Activated T-cell treated with anti-CD3 and anti-CD28 coated beads, Interleukin-2, amount 50 U/mL, for 4 hours (primary cell): Measurements from ENCODE around the gene SAP30. TPM values are rescaled to one million over a fixed set of nuclear protein-coding genes. Genes with fewer than 3 reads are reported as not detected.

Experiments used
- ATAC-seq, 2 donors: fragments of 200-7000 bp; cut with Tn5 transposase; one replicate each; pipeline ENCODE4 v1.10.0; 2021
- DNase-seq: peaks from one replicate; pipeline ENCODE4 v3.0.0-alpha.2; 2020
- H3K27me3 Mint-ChIP-seq: one replicate; pipeline ENCODE4 v1.8.0; 2021; ENCODE audit warnings: low read depth, mixed read lengths
- H3K36me3 Mint-ChIP-seq: one replicate; pipeline ENCODE4 v1.8.0; 2022; ENCODE audit warnings: mixed read lengths; ENCODE audit not compliant: insufficient read depth
- H3K4me1 Mint-ChIP-seq: one replicate; pipeline ENCODE4 v1.8.0; 2021; ENCODE audit warnings: low read depth, mixed read lengths
- H3K4me3 Mint-ChIP-seq: one replicate; pipeline ENCODE4 v1.8.0; 2021; ENCODE audit warnings: mild to moderate bottlenecking, moderate library complexity, mixed read lengths
- H3K9me3 Mint-ChIP-seq: one replicate; pipeline ENCODE4 v1.8.0; 2021; ENCODE audit warnings: mixed read lengths
- total RNA-seq, 3 donors: library from RNA; stranded (reverse); gene quantifications; one replicate each; pipeline ENCODE4 v1.2.1, GENCODE V29; 2021

SAP30 gene
- total RNA-seq, 3 donors from 2014 or later, result 6.9 to 11.0 (median 10.7) TPM

DNA sequence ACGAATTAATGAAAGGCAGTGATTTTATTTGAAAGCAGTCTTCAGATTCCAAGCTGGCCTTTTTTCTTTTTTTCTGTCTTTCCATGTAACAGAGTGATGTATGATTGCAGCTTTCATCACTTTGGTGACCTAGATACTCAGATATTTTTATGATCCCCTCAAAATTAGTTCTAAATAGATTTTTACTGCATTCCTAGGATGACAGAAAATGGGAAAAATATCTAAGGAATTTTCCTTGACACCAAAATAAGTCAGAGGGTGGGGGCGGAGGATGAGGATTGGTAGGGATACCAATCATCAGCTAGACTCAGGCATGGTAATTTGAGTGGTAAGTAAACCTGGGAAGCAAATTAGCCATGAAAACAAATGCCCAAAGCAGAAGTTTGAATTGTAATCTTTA, 24.7 kb upstream of the SAP30 start:
- Mint-ChIP-seq H3K4me1 (no peaks in the 10 kb centered on the region), H3K36me3 (no peaks in the 10 kb centered on the region), H3K27me3 (no peaks in the 10 kb centered on the region), H3K9me3 (no peaks in the 10 kb centered on the region), H3K4me3 (no peak overlapping the region)
- ATAC-seq (no peak), DNase-seq (no peak)

DNA sequence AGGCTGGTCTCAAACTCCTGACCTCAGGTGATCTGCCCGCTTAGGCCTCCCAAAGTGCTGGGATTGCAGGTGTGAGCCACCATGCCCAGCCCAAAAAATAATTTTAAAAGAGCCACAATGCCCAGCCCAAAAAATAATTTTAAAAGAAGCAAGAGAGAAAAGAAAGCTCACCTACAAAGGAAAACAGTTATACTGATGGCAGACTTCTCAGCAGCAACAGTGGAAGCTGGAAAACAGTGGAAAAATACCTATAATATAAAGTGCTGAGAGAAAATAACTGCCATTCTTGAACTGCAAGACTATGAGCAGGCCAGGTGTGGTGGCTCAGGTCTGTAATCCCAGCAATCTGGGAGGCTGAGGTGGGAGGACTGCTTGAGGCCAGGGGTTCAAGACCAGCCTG, 23.3 kb upstream of the SAP30 start:
- H3K27me3 Mint-ChIP-seq, result no peaks in the 10 kb centered on the region
- H3K9me3 Mint-ChIP-seq, result no peaks in the 10 kb centered on the region
- no peaks in the 10 kb centered on the region for H3K4me1 Mint-ChIP-seq
- no peaks in the 10 kb centered on the region for H3K36me3 Mint-ChIP-seq
- H3K4me3 Mint-ChIP-seq, result no peak overlapping the region
- DNase-seq, result no peak
- ATAC-seq, result no peak

DNA sequence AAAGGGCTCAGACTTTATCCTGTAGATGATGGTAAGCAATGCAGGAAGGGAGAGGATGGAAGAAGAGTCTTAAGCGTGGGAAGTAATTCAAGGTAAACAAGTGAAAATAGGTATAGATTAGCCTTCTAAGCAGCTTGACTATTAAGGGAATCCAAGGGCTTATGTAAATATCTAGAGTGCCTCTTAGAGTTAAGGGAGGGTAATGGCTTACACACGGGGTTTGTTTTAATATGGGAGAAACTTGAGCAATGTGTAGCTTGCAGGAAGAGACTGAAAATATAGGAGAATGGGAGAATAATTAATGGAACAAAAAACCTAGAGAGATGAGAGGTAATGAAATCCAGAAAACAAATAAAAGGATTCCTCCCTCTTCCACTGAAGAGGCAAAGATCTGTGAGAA, 12.8 kb upstream of the SAP30 start:
- ATAC-seq (no peak), DNase-seq (no peak)
- Mint-ChIP-seq H3K9me3 (no peaks in the 10 kb centered on the region), H3K4me3 (no peak overlapping the region), H3K4me1 (no peaks in the 10 kb centered on the region), H3K36me3 (no peaks in the 10 kb centered on the region), H3K27me3 (peaks cover 6% of the 10 kb centered on the region)

DNA sequence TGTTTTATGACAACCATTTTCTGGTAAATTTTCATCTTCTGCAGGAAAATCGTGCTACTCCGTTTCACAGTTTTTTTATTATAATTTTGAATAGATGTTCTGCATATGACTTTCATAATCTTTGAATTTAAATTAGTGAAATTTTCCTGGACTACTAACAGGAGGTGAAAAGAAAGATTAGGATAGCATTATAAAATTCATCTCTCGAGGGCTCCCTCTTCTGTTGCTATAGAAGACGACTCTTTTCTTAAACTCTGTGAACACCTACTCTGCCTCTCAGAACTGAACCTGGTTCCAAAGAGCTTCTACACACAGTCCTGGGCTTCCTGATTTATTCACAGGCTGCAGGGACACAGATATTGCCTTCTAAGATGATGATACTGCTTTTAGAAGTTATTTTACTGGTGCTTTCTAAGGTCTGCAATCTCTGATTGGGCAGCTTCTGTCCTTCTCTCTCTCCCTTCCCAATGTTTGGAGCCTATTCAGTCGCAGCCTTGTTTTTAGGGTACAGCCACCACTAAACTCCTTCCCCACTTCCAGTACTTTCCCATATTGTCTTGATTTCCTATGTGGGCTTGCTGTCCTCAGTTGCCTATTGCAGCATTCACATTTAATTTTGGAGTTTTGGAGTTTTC, 10.1 kb upstream of the SAP30 start:
- ATAC-seq (no peak), DNase-seq (no peak)
- Mint-ChIP-seq H3K4me3 (no peak overlapping the region), H3K9me3 (no peaks in the 10 kb centered on the region), H3K27me3 (peaks cover 2% of the 10 kb centered on the region), H3K4me1 (peaks cover 6% of the 10 kb centered on the region), H3K36me3 (no peaks in the 10 kb centered on the region)

DNA sequence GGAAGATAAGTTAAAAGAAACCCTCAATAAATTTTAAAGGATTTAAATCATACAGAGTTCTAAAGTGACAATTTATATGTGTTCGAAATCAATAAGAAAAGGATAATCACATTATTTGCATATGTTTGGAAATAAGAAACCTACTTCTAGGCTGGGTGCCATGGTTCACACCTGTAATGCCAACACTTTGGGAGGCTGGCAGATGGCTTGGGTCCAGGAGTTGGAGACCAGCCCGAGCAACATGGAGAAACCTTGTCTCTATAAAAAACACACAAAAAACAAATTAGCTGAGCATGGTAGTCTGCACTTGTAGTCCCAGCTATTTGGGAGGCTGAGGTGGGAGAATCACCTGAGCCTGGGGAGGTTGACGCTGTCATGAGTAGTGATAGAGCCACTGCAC, 8.1 kb upstream of the SAP30 start:
- Mint-ChIP-seq H3K36me3 (no peaks in the 10 kb centered on the region), H3K4me1 (peaks cover 16% of the 10 kb centered on the region), H3K27me3 (peaks cover 2% of the 10 kb centered on the region), H3K4me3 (no peak overlapping the region), H3K9me3 (no peaks in the 10 kb centered on the region)
- ATAC-seq, result no peak
- no peak for DNase-seq

DNA sequence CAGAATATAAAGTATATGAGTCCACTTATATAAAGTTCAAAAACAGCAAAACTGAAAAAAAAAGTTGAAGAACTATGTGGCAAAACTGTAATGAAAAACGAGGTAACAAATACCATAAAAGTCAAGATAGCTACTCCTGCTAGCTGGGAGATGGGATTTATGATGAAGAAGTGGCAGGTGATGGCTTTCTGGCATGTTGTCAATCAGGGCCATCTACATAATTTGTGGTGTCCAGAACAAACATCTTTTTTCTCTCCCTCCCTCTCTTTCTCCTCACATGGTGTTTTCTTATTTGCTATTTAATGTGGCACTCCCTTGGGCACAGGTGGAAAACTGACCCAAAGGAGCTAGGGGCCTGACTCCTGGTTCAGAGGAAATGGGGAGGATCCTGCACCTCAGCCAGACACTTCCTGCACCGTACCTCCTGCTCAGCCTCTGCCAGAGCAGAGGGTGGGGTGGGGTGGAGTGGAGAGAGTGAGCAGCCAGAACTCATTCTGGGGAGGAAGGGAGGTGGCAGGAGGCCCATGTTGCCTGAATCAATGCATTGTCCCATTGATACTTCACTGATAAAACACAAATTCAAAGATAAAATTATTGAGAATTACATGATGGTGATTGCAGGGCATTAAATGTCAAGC, 5.3 kb upstream of the SAP30 start:
- no peaks in the 10 kb centered on the region for H3K36me3 Mint-ChIP-seq
- ATAC-seq, result no peak
- DNase-seq, result no peak
- no peaks in the 10 kb centered on the region for H3K27me3 Mint-ChIP-seq
- no peaks in the 10 kb centered on the region for H3K9me3 Mint-ChIP-seq
- peaks cover 28% of the 10 kb centered on the region for H3K4me1 Mint-ChIP-seq
- no peak overlapping the region for H3K4me3 Mint-ChIP-seq

DNA sequence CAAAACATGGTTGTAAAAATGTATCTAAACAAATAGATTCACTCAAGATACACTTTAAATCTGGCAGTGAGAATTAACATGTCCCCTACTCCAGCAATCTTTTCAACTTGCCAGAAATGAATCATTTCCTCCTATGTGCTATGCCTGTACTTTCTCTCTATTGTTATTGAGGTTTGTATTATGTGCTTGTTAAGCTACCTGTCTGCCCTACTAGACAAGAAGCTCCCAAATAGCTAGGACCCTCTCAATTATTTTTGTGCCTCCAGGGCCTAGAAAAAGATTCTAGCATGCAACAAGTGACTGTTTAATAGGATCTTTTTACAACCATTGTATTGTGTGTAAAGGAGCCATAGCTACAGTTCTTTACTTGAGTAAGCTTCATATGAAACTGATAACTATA, 3.5 kb upstream of the SAP30 start:
- ATAC-seq (no peak), DNase-seq (no peak)
- H3K4me3 Mint-ChIP-seq, result no peak overlapping the region
- no peaks in the 10 kb centered on the region for H3K9me3 Mint-ChIP-seq
- H3K36me3 Mint-ChIP-seq, result no peaks in the 10 kb centered on the region
- peaks cover 3% of the 10 kb centered on the region for H3K27me3 Mint-ChIP-seq
- peaks cover 32% of the 10 kb centered on the region for H3K4me1 Mint-ChIP-seq

DNA sequence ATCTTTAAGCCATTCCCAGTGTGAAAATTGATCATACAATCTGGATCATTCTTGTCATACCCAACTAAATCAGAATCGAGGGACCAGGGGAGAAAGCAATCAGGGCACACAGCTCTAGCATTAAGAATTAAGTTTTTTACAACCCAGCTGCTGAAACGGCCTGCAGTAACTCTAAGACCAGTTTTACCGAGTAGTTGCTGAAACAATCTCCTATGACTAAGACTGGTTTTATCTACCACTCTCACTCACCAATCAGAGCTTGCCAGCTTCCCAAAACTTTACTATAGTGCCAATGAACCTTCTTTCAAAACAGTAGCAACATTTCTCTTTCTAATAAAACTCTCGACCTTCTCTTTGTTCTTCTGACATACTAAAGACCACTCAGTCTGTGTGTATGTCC, 2.8 kb upstream of the SAP30 start:
- ATAC-seq, result no peak

DNA sequence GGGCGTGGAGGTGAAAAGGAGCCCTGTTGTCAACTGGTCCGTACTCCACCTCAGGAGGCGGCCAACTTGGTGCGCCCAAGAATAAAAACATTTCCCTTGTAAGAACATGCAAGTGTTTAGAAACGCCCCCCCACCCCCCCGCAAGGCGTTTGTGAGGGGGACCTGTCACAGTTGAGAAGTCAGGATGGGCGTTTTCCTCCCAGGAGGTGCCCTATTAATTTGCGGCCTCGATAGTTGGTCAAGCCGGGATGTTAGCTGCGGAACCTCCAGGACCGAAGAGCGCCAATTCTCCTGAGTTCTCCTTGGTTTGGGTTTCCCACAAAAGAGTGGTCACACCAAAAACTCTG, 651 bp upstream of the SAP30 start:
- Mint-ChIP-seq H3K9me3 (no peaks in the 10 kb centered on the region), H3K36me3 (no peaks in the 10 kb centered on the region), H3K27me3 (peaks cover 12% of the 10 kb centered on the region), H3K4me1 (peaks cover 41% of the 10 kb centered on the region), H3K4me3 (peak overlapping the region; percentile 99)
- ATAC-seq, result peak; percentile 10 to 18
- peak; percentile 51 for DNase-seq

More for the DNA sequence above, 2.8 kb upstream of the SAP30 start:
- Mint-ChIP-seq H3K4me3 (no peak overlapping the region), H3K36me3 (no peaks in the 10 kb centered on the region), H3K4me1 (peaks cover 36% of the 10 kb centered on the region), H3K9me3 (no peaks in the 10 kb centered on the region), H3K27me3 (peaks cover 7% of the 10 kb centered on the region)
- DNase-seq, result no peak

DNA sequence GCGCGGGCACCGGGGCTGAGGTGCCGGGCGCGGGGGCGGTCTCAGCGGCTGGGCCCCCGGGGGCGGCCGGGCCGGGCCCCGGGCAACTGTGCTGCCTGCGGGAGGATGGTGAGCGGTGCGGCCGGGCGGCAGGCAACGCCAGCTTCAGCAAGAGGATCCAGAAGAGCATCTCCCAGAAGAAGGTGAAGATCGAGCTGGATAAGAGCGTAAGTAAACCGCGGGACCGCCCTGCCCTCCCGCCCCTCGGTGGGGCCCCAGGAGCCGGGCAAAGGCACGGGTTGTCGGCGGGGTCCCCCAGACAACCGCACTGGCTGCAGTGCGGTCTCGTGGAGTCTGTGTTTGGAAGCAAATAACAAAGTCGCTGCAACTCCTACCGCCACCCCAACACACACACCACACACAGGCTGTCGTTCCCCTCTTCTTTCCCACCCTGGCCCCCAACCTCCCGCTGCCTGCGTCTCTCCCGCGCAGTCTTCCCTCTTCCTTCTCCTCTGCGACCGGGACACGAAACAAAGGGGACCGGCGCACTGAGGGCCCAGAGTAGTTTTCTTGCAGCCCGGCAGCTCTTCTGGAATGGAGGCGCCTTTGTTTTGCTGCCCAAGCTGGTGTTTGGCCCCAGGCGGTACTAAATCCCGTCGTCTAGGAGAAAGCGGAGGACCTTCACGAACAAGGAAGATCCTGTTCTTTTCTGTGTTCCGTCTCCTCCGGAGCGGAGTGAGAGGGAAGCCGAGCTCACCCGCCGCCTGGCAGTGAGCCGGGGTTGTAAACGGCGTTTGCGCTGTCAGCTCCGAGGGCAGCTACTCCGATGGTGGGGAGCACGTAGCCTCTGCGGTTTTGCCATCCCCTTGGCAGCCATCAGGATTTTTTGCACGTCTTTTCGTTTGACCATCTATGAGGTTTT, 788 bp downstream of the SAP30 start:
- peaks cover 14% of the 10 kb centered on the region for H3K27me3 Mint-ChIP-seq
- peaks cover 2% of the 10 kb centered on the region for H3K36me3 Mint-ChIP-seq
- H3K4me3 Mint-ChIP-seq, result peak overlapping the region; percentile 89
- peaks cover 31% of the 10 kb centered on the region for H3K4me1 Mint-ChIP-seq
- peak; percentile 14 to 24 for ATAC-seq
- no peaks in the 10 kb centered on the region for H3K9me3 Mint-ChIP-seq
- DNase-seq, result peak; percentile 17

DNA sequence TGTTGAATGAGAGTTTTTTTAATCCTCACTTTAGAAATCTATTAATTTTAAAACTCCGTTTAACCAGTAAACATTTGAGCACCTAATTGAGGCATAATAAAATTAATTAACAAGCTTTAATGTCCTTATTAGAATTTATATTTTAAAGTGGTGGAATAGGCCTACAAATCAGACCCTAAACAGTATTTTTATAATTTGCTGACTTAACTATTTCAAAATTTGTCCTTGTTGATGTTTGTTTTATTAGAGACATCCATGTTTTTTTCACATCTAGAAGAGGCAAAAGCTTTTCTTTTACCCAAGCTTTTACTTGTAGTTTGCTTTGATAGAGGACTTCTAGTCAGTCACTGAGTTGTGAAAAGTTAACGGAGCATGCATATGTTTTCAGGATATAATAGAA, 3.8 kb downstream of the SAP30 start:
- H3K36me3 Mint-ChIP-seq, result peaks cover 2% of the 10 kb centered on the region
- H3K27me3 Mint-ChIP-seq, result peaks cover 14% of the 10 kb centered on the region
- H3K4me3 Mint-ChIP-seq, result no peak overlapping the region
- peaks cover 14% of the 10 kb centered on the region for H3K4me1 Mint-ChIP-seq
- H3K9me3 Mint-ChIP-seq, result no peaks in the 10 kb centered on the region
- ATAC-seq, result no peak
- DNase-seq, result no peak

DNA sequence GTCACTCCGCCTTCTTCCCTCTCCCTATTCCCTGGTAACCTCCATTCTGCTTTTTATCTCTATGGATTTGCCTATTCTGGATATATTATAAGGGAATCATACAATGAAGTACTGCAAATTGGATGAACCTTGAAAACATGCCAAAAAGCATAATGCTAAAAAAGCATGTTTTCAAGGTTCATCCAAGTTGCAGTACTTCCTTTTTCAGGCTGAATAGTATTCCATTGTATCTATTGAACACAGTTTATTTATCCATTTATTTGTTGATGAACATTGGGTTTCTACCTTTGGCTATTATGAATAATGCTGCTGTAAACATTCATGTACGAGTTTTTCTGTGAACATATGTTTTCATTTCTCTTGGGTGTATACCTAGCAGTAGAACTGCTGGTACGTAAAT, 9.2 kb downstream of the SAP30 start:
- H3K36me3 Mint-ChIP-seq, result peaks cover 2% of the 10 kb centered on the region
- ATAC-seq (no peak), DNase-seq (no peak)
- H3K27me3 Mint-ChIP-seq, result peaks cover 9% of the 10 kb centered on the region
- no peaks in the 10 kb centered on the region for H3K4me1 Mint-ChIP-seq
- H3K9me3 Mint-ChIP-seq, result no peaks in the 10 kb centered on the region
- no peak overlapping the region for H3K4me3 Mint-ChIP-seq

DNA sequence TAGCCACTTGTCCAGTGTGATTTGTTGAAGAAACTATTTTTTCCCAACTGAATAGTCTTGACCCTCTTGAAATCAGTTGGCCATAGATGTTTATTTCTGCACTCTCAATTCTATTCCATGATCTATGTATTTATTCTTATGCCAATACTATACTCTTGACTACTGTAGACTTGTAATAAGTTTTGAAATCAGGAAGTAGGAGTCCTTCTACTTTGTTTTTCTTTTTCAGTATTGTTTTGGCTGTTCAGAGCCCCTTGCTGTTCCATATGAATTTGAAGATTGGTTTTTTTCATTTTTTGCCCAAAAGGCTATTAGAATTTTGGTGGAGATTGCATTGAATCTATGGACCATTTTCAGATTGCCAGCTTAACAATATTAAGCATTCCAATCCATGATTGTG, 10.2 kb downstream of the SAP30 start:
- no peak overlapping the region for H3K4me3 Mint-ChIP-seq
- ATAC-seq (no peak), DNase-seq (no peak)
- H3K27me3 Mint-ChIP-seq, result peaks cover 8% of the 10 kb centered on the region
- H3K36me3 Mint-ChIP-seq, result peaks cover under 1% of the 10 kb centered on the region
- no peaks in the 10 kb centered on the region for H3K4me1 Mint-ChIP-seq
- no peaks in the 10 kb centered on the region for H3K9me3 Mint-ChIP-seq

DNA sequence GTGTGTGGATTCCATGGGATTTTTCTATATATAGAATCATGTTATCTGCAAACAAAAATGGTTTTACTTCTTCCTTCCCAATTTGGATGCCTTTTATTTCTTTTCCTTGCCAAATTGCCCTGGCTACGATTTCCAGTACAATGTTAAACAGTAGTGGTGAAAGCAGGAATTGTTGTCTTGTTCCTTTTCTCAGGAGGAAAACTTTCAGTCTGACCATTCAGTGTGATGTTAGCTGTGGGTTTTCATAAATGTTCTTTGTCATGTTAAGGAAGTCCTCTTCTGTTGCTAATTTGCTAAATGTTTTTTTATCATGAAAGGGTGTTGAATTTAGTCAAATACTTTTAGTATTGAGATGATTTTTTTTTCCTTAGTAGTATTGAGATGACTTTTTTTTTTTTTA, 10.9 kb downstream of the SAP30 start:
- ATAC-seq (no peak), DNase-seq (no peak)
- Mint-ChIP-seq H3K27me3 (peaks cover 7% of the 10 kb centered on the region), H3K4me3 (no peak overlapping the region), H3K4me1 (no peaks in the 10 kb centered on the region), H3K36me3 (no peaks in the 10 kb centered on the region), H3K9me3 (no peaks in the 10 kb centered on the region)

DNA sequence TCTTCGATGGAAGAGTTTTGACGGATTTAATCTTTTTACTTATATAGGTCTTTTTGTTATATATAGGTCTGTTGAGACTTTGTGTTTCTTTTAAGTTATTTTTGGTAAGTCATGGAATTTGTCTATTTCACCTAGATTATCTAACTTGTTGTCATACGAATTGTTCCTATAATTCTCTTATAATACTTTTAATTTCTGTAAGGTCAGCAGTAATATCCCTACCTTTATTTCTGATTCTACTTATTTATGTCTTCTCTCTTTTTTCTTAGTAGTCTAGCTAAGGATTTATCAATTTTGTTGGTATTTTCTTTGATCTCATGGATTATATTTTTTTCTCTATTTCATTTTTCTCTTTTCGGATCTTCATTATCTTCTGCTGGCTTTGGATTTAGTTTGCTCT, 11.6 kb downstream of the SAP30 start:
- Mint-ChIP-seq H3K4me1 (no peaks in the 10 kb centered on the region), H3K27me3 (peaks cover 7% of the 10 kb centered on the region), H3K9me3 (no peaks in the 10 kb centered on the region), H3K4me3 (no peak overlapping the region), H3K36me3 (no peaks in the 10 kb centered on the region)
- DNase-seq (no peak), ATAC-seq (no peak)
